PFSK-1 (cell line): Measurements from ENCODE around the gene DLGAP1.

Experiments
- FOXP2 ChIP-seq: optimal IDR thresholded peaks from 2 replicates; pipeline ENCODE3; 2011; ENCODE audit warnings: borderline replicate concordance, control low read depth, inconsistent platforms; ENCODE audit not compliant: insufficient read depth; ENCODE audit errors: extremely low read length, extremely low read depth
- POLR2AphosphoS5 ChIP-seq: IDR thresholded peaks from 2 replicates; pipeline ENCODE4 v1.6.1; 2012; ENCODE audit warnings: low read depth, mild to moderate bottlenecking, control low read depth, low read length, moderate library complexity
- SIN3A ChIP-seq: IDR thresholded peaks from 2 replicates; pipeline ENCODE4 v1.6.1; 2012; ENCODE audit warnings: mild to moderate bottlenecking, low read length, moderate library complexity, borderline replicate concordance; ENCODE audit not compliant: insufficient read depth
- TAF1 ChIP-seq: IDR thresholded peaks from 2 replicates; pipeline ENCODE4 v1.6.1; 2012; ENCODE audit warnings: low read length, control low read depth, borderline replicate concordance; ENCODE audit not compliant: insufficient read depth
- TF ChIP-seq, protein P1 (sequence below), 2 experiments: IDR thresholded peaks; 2 replicates each; pipeline versions ENCODE4 v1.6.1 to v1.8.0; 2011 to 2012; ENCODE audit warnings: low read depth in 2 of 2, low read length in 2 of 2, control low read depth in 1 of 2, inconsistent platforms in 1 of 2, mild to moderate bottlenecking in 1 of 2, moderate library complexity in 1 of 2; ENCODE audit not compliant: insufficient read depth in 1 of 2

DLGAP1 gene

DNA sequence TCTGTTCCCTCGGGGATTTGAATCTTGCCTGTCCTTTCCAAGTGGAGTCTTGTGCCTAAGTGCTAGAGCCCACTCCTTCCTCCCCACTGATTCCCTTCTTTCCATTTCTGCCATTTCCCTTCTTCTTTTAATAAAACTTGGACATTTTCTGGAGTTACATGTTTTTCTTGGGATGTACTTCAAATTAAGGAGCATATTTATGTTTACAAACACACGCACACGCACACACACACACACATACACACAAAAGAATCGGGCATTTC, 850.9 kb downstream of the DLGAP1 start:
- TF ChIP-seq FOXP2 (no peak), SIN3A (no peak), TAF1 (no peak), POLR2AphosphoS5 (no peak; the same call in 1 of the 2 replicates)
- TF ChIP-seq, protein P1, sequence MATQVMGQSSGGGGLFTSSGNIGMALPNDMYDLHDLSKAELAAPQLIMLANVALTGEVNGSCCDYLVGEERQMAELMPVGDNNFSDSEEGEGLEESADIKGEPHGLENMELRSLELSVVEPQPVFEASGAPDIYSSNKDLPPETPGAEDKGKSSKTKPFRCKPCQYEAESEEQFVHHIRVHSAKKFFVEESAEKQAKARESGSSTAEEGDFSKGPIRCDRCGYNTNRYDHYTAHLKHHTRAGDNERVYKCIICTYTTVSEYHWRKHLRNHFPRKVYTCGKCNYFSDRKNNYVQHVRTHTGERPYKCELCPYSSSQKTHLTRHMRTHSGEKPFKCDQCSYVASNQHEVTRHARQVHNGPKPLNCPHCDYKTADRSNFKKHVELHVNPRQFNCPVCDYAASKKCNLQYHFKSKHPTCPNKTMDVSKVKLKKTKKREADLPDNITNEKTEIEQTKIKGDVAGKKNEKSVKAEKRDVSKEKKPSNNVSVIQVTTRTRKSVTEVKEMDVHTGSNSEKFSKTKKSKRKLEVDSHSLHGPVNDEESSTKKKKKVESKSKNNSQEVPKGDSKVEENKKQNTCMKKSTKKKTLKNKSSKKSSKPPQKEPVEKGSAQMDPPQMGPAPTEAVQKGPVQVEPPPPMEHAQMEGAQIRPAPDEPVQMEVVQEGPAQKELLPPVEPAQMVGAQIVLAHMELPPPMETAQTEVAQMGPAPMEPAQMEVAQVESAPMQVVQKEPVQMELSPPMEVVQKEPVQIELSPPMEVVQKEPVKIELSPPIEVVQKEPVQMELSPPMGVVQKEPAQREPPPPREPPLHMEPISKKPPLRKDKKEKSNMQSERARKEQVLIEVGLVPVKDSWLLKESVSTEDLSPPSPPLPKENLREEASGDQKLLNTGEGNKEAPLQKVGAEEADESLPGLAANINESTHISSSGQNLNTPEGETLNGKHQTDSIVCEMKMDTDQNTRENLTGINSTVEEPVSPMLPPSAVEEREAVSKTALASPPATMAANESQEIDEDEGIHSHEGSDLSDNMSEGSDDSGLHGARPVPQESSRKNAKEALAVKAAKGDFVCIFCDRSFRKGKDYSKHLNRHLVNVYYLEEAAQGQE (IDR thresholded peaks at IDR 0.05; ENCODE audit: insufficient read depth in 1 of 2, low read depth in 2 of 2, low read length in 2 of 2): no peak

DNA sequence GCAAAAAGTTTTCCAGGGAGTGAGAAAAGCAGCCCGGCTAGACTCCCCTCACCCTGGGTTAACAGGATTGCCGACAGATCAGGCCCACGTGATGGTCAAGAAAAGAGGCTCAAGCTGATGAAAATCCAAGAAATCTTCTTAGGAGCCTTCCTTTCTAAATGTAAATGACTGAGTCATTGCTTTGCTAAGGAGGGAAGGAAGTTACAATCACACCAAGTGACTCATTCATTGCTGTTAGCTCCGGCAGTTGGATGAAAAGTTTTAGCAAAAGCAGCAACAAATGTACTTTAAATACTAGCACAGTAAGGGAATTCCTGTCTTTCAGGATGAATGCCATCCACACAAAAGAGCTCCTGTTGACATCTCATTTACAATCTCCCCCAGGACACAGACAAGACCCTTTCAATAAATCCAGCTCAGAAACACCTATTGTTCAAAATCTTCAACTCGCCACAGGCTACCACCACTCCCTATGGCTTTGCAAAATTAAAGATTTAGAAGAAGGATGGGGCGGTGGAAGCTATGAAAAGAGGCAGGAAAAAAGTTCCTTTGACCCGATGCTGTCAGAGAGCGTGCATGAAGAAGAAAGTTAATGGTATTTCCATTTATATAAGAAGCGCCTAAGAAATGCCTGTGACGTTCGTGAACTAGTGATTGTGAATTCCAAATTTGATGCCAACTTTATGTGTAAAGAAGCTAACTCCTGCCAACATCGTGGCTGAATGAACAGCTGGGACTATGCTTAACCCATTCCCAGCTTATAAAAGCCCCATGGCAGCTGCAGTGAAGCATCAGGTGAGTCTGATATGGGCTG, 851.5 kb downstream of the DLGAP1 start:
- TF ChIP-seq SIN3A (peak; percentile 98; the same call in 1 of the 2 replicates), POLR2AphosphoS5 (peak; percentile 63; the same call in 1 of the 2 replicates), TAF1 (no peak), FOXP2 (peak; percentile 9)
- TF ChIP-seq, protein P1 (IDR thresholded peaks at IDR 0.05; ENCODE audit: insufficient read depth in 1 of 2, low read depth in 2 of 2, low read length in 2 of 2): no peak

DNA sequence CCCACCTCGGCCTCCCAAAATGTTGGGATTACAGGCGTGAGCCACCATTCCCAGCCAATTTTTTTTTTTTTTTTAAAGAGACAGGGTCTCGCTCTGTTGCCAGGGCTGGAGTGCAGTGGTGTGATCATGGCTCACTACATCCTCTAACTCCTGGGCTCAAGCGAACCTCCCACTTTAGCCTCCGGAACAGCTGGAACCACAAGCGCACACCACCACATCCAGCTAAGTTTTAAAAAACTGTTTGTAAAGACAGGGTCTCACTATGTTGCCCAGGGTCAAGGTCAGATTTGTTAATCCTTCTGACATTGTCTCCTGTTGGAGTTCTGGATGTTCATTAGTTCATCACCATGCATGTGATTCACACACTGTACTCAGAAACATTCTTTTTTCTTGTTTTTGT, 855.2 kb downstream of the DLGAP1 start:
- TF ChIP-seq, protein P1 (IDR thresholded peaks at IDR 0.05; ENCODE audit: insufficient read depth in 1 of 2, low read depth in 2 of 2, low read length in 2 of 2): no peak
- TF ChIP-seq FOXP2: no peak
- no peak for TF ChIP-seq TAF1
- no peak for TF ChIP-seq SIN3A
- TF ChIP-seq POLR2AphosphoS5: no peak

DNA sequence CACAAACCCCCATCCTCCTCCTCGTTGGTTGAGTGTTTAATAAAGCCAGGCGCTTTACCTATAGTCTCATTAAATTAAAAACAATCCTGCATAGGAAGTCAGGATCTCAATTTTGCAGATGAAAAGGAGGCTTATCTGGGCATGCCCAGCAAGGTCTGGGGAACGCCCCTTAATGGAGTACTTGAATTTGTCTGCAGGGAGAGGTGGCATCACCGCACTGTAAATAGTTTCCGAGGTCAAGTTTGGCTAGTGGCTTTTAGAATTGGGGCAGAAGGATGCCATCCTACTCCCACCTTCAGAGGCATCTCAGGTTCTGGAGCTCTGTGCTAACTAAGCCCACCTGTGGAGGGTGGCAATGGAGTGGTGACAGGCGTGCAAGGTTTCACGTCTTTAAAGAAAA, 855.9 kb downstream of the DLGAP1 start:
- no peak for TF ChIP-seq FOXP2
- TF ChIP-seq, protein P1 (IDR thresholded peaks at IDR 0.05; ENCODE audit: insufficient read depth in 1 of 2, low read depth in 2 of 2, low read length in 2 of 2): no peak
- TF ChIP-seq SIN3A: no peak
- TF ChIP-seq POLR2AphosphoS5: no peak
